Inflammatory macrophage treated with lipopolysaccharide for 1 hour (primary cell): ENCODE data around the gene UGP2.
"Not testable (repeated sequence)": the region's sequence is repeated elsewhere in the genome, so short reads cannot be mapped to it uniquely, and the experiment has no call there.

ENCODE experiments used
- DNase-seq, 2 donors: peaks; one replicate each; pipeline ENCODE4 v3.0.0-alpha.2; 2020 to 2022

Gene UGP2

GRCh38 chr2:63840785-63841253 is 877 bp upstream of the UGP2 start:
- peak; percentile 98 for DNase-seq

DNA sequence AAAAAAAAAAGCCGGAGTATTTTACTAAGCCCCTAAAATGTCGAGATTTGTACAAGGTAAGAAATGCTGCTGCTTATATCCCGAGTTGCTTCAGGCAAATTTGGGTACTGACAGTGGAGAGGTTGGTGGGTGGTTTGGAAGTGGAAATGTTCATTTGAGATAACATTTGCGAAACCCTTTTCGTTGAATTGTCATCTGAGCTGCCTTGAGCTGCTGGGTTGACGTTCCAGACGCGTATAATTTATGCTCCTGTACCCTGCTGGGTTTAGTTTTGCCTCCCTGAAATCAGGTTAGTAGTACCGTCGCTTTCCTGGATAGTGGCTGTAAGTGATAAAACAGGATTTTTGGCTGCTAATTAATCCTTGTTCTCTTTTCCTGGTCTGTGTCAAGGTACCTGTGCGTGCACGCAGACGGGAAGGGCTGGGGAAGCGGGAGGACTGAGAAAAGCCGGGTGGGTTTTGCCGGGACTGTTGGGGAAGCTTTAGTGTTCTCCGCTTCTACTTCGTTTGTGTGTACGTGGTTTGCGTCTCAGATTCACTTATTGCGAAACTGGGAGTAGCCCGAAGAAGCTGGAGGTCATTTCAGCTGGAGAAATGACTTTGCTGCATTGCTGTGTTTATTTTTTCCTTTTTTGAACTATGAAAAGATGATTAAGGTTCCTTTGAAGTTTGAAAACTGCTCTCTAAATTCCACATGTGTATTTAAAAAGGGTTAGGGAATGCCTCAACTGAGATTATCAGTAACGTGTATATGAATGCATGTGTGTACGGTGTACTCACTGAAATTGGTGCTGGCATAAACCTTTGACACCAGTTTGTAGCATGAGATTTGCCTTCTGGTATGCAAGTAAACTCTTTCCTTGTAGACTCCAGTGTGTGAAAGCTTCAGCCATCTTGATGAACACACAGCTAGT is 709 bp downstream of the UGP2 start:
- peak; percentile 64 to 72 for DNase-seq

DNA sequence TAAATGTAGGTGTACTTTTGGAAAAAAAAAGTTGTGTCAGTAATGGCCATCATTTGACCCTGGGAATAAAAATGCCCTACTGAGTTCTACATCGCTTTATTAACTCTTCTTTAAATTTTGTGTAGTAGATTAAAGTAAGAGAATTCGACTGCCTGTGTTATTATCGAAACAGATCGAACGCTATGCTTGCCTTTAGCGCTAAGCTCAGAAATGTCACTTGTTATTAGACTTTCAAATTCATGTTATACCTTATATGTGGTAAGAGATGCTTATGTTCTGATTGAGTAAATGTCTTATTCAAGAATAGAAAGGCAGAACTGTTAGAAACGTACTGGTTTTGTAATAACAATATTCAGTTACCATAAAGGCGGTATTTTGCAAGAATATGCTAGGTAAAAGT is 1.4 kb downstream of the UGP2 start:
- no peak for DNase-seq

DNA sequence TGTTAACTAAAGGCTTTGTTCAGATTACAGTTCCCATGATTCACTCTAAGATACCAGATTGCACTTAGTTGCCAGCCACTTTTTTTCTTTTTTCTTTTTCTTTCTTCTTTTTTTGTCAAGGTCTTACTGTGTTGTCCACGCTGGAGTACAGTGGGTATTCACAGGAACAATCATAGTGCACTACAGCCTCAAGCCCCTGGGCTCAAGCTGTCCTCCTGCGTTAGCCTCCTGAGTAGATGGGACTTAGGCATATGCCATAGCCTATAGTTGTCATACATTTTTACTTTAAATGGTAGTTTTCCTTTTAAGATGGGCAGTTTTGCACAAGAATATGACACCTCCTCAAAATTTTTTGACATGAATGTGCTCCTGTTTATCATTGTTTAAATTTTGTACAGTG is 2.1 kb downstream of the UGP2 start:
- DNase-seq, result no peak

DNA sequence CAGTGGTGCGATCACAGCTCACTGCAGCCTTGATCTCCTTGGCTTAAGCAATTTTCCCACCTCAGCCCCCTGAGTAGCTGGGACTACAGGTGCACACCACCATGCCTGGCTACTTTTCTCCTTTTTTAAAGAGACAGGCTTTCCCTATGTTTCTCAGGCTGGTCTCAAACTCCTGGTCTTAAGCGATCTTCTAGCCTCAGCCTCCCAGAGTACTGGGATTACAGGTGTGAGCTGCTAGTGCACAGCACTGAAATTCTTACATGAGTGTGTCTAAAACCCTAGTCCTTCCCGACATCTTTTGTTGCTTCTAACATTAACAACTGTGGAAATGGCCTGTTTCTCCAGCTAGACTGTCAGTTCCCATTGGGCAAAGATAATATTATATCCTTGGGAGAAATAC is 2.9 kb downstream of the UGP2 start:
- no peak for DNase-seq

DNA sequence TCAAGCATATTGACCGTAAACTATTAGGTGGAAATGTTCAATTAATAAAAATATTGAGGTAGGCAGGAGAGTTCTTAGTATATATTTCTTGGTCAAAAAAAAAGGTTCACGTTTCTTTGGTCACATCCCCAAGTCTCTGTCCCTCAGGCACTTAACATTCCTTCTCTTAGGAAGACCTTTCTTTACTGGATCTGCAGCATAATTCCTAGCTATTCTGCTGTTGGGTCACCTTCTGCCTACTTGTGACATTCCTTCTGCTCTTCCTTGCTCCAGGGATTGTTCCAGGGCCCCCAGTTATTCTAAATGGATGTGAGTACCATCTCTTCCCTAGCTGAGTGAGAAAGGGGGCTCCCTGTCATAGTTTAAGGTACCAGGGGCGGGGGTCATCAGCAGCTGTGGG is 4.2 kb downstream of the UGP2 start:
- no peak for DNase-seq

DNA sequence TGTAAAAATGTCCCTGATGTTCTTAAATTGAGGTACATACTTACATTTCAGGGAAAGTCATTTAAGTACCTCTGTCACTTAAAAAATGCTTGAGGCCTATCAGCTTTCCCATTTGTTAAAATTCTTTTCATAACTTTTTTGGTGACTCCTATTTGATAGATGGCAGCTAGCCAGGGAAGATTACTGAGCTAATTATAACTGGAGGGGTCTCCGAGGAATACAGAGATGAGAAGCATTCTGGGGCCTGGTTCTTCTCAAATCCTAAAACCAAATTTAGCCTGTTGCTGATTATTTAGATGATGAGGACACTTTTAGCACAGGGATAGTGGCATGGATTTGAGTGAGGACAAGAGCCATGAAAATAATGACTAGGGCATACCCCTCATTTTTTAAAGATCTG is 4.8 kb downstream of the UGP2 start:
- DNase-seq, result no peak

GRCh38 chr2:63847571-63847970 is 5.9 kb downstream of the UGP2 start:
- DNase-seq, result not testable (repeated sequence)

- DNase-seq, result no peak
These were observed 7.9 kb downstream of the UGP2 start for GRCh38 chr2:63849381-63850203.

DNA sequence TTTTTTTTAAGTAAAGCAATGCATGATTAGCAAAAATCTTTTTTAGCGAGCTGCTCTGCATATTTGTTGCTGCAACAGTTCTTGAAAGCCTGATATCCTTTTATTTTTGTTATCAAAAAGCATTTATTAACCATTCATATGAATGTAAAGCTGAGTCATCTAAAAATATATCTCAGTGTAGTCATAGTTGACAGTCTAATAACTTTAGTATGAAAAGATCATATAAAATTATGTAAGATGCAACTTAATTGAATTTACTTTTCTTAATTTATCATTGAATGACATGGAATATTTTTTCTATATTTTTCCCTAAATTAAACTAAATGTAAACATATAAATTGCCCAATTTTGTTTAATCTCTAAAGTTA is 8.5 kb downstream of the UGP2 start:
- DNase-seq, result no peak

DNA sequence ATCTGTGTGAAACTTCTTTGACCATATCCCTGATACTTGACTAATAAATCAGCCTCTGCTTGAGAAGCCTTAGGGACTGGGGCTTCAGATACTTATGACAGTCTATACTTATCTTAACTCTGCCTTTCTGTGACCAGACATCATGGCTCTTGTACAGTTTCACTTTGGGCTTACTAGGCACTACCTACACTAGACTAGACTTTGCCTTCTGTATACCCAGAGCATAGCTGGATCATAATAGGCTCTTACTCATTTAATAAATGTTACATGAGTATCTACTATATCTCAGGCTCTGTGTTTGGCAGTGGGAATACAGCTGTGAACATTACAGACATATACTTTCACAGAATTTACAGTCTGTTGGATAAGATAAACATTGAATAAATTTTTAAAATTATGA is 9.0 kb downstream of the UGP2 start:
- DNase-seq, result no peak

DNA sequence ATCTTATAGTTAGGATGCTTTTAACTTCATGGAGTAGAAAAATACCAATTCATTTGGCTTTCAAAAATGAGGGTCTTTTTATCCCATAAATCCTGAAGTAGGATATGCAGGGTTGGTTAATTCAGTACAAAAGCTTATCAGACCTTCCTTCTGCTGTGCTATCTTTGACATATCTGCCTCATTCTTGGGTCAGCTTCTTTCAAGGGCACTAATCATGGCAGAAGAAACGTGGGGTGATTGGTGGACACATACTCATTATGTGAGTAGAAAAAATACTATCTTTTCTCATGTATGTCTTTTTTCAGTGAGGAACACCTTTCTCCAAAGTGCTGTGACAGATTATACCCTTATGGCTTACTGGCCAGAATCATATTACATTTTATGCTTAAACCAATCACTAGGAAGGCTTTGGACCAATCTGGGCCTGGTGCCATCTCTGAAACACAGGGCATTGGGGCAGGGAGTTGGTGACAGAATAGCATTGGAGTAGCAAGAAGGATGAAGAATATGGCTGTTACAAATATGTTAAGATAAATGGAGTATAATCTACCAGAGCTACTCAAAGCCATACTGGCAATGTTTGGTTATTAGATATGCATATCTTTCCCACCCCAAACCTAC is 10.1 kb downstream of the UGP2 start:
- DNase-seq, result no peak

- DNase-seq, result peak; percentile 93 to 95
These were observed 12.0 kb downstream of the UGP2 start for GRCh38 chr2:63853527-63854310.

DNA sequence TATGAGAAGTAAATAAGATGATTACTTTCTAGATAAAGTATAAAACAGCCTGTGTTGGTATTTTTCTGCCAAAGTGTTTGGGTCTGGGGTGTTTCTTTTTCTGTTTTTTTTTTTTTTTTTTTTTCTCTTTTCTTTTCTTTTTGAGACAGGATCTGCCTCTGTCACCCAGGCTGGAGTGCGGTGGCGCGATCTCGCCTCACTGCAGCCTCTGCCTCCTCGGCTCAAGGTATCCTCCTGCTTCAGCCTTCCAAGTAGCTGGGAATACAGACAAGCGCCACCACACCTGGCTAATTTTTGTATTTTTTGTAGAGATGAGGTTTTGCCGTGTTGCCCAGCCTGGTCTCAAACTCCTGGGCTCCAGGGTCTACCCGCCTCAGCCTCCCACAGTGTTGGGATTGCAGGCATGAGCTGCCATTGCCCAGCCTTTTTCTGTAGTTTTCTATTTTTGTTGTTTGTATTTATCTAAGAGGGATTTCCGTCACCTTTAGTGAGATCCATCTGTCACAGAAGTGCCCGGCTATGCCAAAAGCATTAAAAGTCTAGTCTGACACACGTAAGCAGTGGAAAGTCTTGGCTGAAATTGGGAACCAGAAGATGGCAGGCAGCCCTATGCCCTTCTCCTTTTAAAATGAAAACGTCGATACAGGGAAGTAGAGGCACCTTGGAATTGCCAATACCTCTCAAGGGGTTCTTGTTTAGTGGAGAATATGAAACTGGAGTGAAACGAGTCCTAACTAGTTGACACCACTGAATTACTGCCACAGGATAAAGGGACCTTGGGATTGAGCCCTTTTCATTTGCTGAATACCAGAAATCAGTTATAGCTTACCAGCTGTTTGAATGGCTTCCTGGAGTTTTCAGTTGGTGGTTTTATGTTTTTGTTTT is 14.0 kb downstream of the UGP2 start:
- DNase-seq, result peak in 1 of 2 donors; percentile 23

DNA sequence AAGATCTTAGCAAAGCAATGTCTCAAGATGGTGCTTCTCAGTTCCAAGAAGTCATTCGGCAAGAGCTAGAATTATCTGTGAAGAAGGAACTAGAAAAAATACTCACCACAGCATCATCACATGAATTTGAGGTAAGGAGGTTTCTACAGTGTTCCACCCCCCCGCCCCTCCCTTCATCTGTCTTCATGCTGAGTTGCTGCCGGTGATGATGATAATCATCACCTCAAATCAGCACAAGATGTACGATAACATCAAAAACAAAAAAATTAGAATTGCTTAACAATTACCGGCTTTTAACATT is 14.6 kb downstream of the UGP2 start:
- DNase-seq, result peak; percentile 76 to 82

DNA sequence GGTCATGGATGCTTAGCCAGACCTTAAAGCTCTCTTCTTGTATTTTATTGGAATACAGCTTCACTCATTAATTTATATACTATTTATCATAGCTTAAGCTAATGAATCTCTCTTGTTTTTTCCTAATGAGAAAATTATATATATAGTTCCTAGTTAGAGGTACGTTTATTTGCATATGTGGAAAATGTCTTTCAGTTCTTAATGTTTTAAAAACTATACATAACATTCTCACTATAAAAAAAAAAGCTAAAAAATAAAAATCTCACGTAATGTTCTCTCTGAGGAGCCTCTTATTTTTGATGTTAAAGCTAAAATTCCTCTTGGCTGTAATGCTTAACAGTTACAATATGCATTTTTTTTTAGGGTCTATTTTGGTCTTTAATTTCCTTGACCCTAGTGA is 16.6 kb downstream of the UGP2 start:
- no peak for DNase-seq

- DNase-seq, result peak; percentile 54 to 77
These were observed 19.6 kb downstream of the UGP2 start for GRCh38 chr2:63861220-63861822.

- no peak for DNase-seq
These were observed 21.1 kb downstream of the UGP2 start for GRCh38 chr2:63862806-63863205.

- no peak for DNase-seq
These were observed 22.0 kb downstream of the UGP2 start for GRCh38 chr2:63863707-63864106.

DNA sequence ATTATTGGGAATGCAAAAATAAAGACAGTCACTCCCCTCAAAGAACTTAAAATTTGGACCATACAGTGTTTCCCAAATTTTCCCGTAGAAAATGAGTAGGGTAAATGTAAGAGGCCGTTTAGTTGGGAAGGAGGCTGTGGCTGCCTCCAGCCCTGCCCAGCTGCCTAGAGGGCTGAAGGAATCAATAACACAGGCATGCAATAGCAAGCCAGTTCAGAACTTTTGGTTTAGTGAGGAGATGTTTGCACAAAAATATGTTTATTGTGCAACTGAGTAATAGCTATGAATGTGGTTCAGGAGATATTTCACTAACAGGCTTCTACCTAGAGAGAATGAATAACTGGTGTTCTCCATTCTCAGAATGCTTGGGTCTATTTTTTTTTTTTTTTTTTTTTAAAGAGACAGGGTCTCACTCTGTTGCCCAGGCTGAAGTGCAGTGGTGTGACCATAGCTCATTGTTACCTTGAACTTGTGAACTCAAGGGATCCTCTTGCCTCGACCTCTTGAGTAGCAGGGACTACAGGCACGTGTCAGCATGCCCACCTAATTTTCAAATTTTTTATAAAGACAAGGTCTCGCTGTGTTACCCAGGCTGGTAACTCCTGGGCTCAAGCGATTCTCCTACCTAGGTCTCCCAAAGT is 23.6 kb downstream of the UGP2 start:
- no peak for DNase-seq
